Mammary epithelial cell (primary cell): ENCODE results near the gene CNTNAP2.

Source experiments
- EZH2 ChIP-seq: IDR thresholded peaks from 2 replicates; pipeline ENCODE4 v1.6.1; 2012; ENCODE audit warnings: low read length, inconsistent platforms, borderline replicate concordance
- TF ChIP-seq, protein P1 (sequence below), 2 donors: IDR thresholded peaks in 1 of 2; conservative IDR thresholded peaks in 1 of 2; 2 replicates each; pipeline ENCODE4 v1.5.1; 2011 to 2012; ENCODE audit warnings: inconsistent platforms in 2 of 2, low read length in 2 of 2, mild to moderate bottlenecking in 2 of 2, control low read depth in 1 of 2, low read depth in 1 of 2; ENCODE audit not compliant: insufficient read depth in 1 of 2; ENCODE audit errors: extremely low read depth in 1 of 2

- TF ChIP-seq EZH2: no peak
- TF ChIP-seq, protein P1, sequence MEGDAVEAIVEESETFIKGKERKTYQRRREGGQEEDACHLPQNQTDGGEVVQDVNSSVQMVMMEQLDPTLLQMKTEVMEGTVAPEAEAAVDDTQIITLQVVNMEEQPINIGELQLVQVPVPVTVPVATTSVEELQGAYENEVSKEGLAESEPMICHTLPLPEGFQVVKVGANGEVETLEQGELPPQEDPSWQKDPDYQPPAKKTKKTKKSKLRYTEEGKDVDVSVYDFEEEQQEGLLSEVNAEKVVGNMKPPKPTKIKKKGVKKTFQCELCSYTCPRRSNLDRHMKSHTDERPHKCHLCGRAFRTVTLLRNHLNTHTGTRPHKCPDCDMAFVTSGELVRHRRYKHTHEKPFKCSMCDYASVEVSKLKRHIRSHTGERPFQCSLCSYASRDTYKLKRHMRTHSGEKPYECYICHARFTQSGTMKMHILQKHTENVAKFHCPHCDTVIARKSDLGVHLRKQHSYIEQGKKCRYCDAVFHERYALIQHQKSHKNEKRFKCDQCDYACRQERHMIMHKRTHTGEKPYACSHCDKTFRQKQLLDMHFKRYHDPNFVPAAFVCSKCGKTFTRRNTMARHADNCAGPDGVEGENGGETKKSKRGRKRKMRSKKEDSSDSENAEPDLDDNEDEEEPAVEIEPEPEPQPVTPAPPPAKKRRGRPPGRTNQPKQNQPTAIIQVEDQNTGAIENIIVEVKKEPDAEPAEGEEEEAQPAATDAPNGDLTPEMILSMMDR (conservative IDR thresholded peaks at IDR 0.05 in 1 of 2, IDR thresholded peaks at IDR 0.05 in 1 of 2; ENCODE audit: extremely low read depth in 1 of 2, insufficient read depth in 1 of 2, low read depth in 1 of 2, low read length in 2 of 2): no peak
Measured at GRCh38 chr7:146235195-146235594, 118.6 kb downstream of the CNTNAP2 start.
